ENCODE measurements around the gene LRRC71.

The LRRC71 gene

GRCh38 chr1:156935505-156936128 lies 15.2 kb downstream of the LRRC71 start:
- no peak overlapping the region for H3K4me3 ChIP-seq (ENCODE audit: low read depth, low read length)
- TF ChIP-seq CTCF (IDR thresholded peaks at IDR 0.05; ENCODE audit: low read depth, low read length) = no peak
- TF ChIP-seq MAX (IDR thresholded peaks at IDR 0.05; ENCODE audit: low read depth, low read length) = no peak
- no peak for TF ChIP-seq POLR2A (IDR thresholded peaks at IDR 0.05; ENCODE audit: extremely low read depth, insufficient read length)
- no peak for TF ChIP-seq MYC (IDR thresholded peaks at IDR 0.05; ENCODE audit: low read depth, low read length)
- no peak for DNase-seq (ENCODE audit: low read depth)

GRCh38 chr1:156936191-156936590 lies 15.8 kb downstream of the LRRC71 start:
- no peak overlapping the region for H3K4me3 ChIP-seq (ENCODE audit: low read depth, low read length)
- no peak for DNase-seq (ENCODE audit: low read depth)
- TF ChIP-seq MYC (IDR thresholded peaks at IDR 0.05; ENCODE audit: low read depth, low read length) (no peak), CTCF (IDR thresholded peaks at IDR 0.05; ENCODE audit: low read depth, low read length) (no peak), POLR2A (IDR thresholded peaks at IDR 0.05; ENCODE audit: extremely low read depth, insufficient read length) (no peak), MAX (IDR thresholded peaks at IDR 0.05; ENCODE audit: low read depth, low read length) (no peak)

GRCh38 chr1:156936721-156937220 lies 16.3 kb downstream of the LRRC71 start:
- TF ChIP-seq MYC (IDR thresholded peaks at IDR 0.05; ENCODE audit: low read depth, low read length) (no peak), MAX (IDR thresholded peaks at IDR 0.05; ENCODE audit: low read depth, low read length) (no peak), POLR2A (IDR thresholded peaks at IDR 0.05; ENCODE audit: extremely low read depth, insufficient read length) (no peak), CTCF (IDR thresholded peaks at IDR 0.05; ENCODE audit: low read depth, low read length) (no peak)
- no peak overlapping the region for H3K4me3 ChIP-seq (ENCODE audit: low read depth, low read length)
- DNase-seq (ENCODE audit: low read depth) = no peak

- H3K4me3 ChIP-seq (ENCODE audit: low read depth, low read length) = no peak overlapping the region
- no peak for TF ChIP-seq CTCF (IDR thresholded peaks at IDR 0.05; ENCODE audit: low read depth, low read length)
- TF ChIP-seq MYC (IDR thresholded peaks at IDR 0.05; ENCODE audit: low read depth, low read length) = no peak
- no peak for TF ChIP-seq POLR2A (IDR thresholded peaks at IDR 0.05; ENCODE audit: extremely low read depth, insufficient read length)
- no peak for TF ChIP-seq MAX (IDR thresholded peaks at IDR 0.05; ENCODE audit: low read depth, low read length)
- DNase-seq (ENCODE audit: low read depth) = no peak
These were observed 17.5 kb downstream of the LRRC71 start for GRCh38 chr1:156937883-156938282.

GRCh38 chr1:156938813-156939212 lies 18.4 kb downstream of the LRRC71 start:
- TF ChIP-seq POLR2A (IDR thresholded peaks at IDR 0.05; ENCODE audit: extremely low read depth, insufficient read length) (no peak), MYC (IDR thresholded peaks at IDR 0.05; ENCODE audit: low read depth, low read length) (no peak), MAX (IDR thresholded peaks at IDR 0.05; ENCODE audit: low read depth, low read length) (no peak), CTCF (IDR thresholded peaks at IDR 0.05; ENCODE audit: low read depth, low read length) (no peak)

More at GRCh38 chr1:156938813-156939212, 18.4 kb downstream of the LRRC71 start:
- H3K4me3 ChIP-seq (ENCODE audit: low read depth, low read length) = no peak overlapping the region
- no peak for DNase-seq (ENCODE audit: low read depth)
